Raji (cell line): ENCODE results near the gene EFNA5.

Source experiments
- POLR2A ChIP-seq: IDR thresholded peaks from 2 replicates; pipeline ENCODE4 v1.6.1; 2011; ENCODE audit warnings: low read depth, low read length, control low read depth; ENCODE audit not compliant: insufficient read depth

EFNA5 gene

GRCh38 chr5:107331882-107332281 lies 338.9 kb downstream of the EFNA5 start:
- TF ChIP-seq POLR2A, result no peak

GRCh38 chr5:107331312-107331711 lies 339.4 kb downstream of the EFNA5 start:
- TF ChIP-seq POLR2A, result no peak

GRCh38 chr5:107330903-107331302 lies 339.8 kb downstream of the EFNA5 start:
- TF ChIP-seq POLR2A, result no peak

GRCh38 chr5:107329850-107330249 lies 340.9 kb downstream of the EFNA5 start:
- no peak for TF ChIP-seq POLR2A
